ENCODE measurements around the gene HMCN2.
"Not testable (repeated sequence)": the region's sequence is repeated elsewhere in the genome, so short reads cannot be mapped to it uniquely, and the experiment has no call there.

HMCN2 gene

GRCh38 chr9:130266236-130267098 is 907 bp downstream of the HMCN2 start:
- DNase-seq = no peak

- no peak for DNase-seq
Observed at GRCh38 chr9:130267930-130268329, 2.4 kb downstream of the HMCN2 start.

- no peak for DNase-seq
Observed at GRCh38 chr9:130268521-130269211, 3.1 kb downstream of the HMCN2 start.

- DNase-seq = no peak
Observed at GRCh38 chr9:130271473-130271872, 5.9 kb downstream of the HMCN2 start.

- no peak for DNase-seq
Observed at GRCh38 chr9:130275156-130275555, 9.6 kb downstream of the HMCN2 start.

DNA sequence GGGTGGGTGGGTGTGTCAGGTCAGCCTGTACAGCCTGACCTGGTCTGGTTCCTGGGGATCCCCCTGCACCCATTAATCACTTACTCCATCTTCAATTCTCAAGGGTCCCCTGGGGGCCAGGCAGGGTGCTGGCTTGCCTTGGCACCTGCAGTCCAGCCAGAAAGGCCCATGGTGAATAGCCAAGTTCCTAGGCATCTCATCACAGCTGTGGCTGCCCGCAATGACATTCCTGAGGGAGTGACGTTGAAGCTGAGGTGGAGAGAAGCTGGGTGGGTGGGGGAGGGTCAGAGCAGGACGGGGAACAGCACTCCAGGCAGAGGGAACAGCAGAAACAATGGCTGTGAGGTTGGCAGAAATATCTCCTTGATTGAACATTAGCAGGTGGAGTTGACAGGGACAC is 10.6 kb downstream of the HMCN2 start:
- DNase-seq = no peak

DNA sequence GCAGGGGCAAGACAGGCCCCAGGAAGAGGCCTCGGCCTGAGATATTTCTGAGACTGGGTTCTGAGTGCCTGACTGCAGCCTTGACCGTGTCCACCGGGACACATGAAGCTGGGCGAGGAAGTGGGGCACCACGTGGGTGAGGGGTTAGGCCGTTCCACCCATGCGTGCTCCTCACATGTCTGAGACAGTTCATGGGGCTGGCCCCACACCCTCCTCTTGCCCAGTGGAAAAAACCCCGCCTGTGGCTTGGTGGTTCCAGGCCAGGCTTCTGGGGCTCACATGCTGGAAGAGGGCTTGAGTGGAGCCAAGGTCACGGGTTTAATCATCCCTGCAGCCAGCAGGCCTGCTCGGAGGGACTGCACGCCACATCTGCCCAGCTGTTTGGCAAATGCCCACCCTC is 11.4 kb downstream of the HMCN2 start:
- DNase-seq = no peak

- DNase-seq = not testable (repeated sequence)
Observed at GRCh38 chr9:130277525-130277924, 12.0 kb downstream of the HMCN2 start.

DNA sequence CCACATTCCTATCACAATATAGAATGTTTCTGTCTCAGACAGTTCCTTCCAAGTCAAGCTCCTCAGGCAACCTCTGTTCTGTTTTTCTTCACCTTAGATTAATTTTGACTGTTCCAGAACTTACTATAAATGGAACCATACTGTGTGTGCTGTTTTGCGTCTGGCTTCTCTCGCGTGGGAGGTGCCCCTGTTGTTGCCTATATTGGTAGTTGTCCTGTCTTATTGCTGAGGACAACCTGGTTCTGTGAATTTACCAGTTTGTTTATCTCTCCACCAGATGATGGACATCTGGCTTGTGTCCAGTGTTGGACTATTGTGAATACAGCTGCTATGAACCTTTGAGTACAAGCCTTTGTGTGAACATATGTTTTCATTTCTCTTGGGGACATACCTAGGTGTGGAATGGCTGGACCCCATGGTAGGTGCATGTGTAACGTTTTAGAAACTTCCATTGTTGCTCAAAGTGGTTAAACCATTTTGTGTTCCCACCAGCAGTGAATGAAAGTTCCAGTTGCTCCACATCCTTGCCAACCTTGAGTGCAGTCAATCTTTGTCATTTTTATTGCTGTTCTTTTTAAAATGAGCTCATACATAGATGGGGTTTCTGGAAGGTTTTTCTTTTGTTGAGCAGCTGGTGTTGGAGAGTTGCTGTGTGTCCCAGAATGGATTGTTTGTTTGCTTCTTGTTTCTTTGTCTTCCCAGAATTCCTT is 18.1 kb downstream of the HMCN2 start:
- DNase-seq = no peak

DNA sequence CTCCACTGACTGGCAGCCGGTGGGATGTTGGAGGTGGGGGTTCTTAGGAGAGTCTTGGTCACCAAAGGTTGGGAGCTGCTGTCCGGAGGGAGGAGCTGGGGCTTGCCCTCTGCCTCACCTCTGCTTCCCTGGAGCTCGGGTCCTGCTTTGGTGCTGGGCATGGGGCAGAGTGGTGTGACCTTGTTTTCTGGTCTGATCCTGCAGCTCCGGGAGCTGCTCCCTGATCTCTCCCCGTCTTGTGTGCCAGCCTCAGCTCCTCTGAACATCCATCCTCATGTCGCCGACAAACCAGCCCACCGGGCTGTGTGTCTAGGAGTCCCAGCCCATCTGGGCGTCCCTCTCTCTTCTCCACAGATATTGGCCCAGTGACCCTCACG is 18.7 kb downstream of the HMCN2 start:
- DNase-seq = no peak

DNA sequence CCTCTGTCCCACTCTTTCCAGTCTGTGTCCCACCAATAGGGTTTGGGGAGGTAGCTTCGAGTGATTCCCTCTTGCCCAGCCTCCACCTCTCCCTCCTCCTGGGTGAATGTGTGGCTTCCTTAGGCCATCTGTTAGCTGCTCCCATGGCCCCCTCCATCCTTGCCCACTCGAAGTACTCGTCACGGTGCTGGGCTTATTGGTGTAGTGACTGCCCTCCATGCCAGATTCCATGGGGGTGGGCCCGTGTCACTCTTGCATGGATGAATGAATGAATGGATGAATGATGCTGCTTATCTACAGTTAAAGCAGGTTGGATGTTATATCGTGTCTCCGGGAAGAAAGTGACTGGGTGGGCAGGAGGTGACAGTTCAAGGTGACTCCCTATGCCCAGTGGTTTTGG is 19.1 kb downstream of the HMCN2 start:
- no peak for DNase-seq

DNA sequence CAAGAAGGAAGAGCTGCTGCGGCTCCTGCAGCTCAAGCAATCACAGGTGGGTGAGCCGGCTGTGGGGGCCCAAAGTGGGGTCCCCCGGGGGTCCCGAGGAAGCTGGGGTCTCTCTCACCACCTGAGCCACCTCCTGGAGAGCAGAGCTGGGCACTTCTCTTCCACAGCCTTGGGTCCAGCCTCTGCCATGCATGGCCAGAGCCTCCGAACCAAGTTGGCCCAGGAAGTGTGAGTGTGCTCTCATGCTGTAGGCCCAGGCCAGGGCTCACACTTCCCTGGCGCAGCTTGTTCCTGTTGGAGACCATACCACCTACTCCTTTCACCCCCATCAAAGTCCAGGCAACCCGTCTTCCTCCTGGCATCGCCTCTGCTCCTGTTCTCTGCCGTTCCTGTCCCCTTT is 19.7 kb downstream of the HMCN2 start:
- DNase-seq = no peak

GRCh38 chr9:130286072-130286770 is 20.7 kb downstream of the HMCN2 start:
- DNase-seq = no peak

GRCh38 chr9:130286781-130287428 is 21.3 kb downstream of the HMCN2 start:
- no peak for DNase-seq

DNA sequence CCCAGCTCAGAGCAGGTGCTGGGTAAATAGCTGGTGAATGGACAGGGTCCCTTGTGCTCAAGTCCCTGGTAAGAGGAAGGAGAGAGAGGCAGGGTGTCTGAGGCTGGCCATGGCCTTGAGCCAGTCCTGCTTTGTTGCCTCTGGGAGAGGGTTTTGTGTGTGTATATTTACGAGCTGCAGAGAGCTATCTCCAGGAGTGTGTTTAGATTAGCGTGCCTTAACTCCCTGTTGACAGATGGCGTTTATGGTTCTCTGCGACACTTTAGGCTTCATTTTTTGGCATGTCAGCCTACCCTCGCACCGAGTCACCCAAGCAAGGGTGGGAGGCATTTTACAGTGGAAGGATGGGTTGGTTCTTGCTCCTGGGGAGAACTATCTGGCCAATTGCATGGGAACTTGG is 22.2 kb downstream of the HMCN2 start:
- no peak for DNase-seq

GRCh38 chr9:130288393-130288792 is 22.8 kb downstream of the HMCN2 start:
- no peak for DNase-seq

- DNase-seq = no peak
Observed at GRCh38 chr9:130288926-130289690, 23.5 kb downstream of the HMCN2 start.

DNA sequence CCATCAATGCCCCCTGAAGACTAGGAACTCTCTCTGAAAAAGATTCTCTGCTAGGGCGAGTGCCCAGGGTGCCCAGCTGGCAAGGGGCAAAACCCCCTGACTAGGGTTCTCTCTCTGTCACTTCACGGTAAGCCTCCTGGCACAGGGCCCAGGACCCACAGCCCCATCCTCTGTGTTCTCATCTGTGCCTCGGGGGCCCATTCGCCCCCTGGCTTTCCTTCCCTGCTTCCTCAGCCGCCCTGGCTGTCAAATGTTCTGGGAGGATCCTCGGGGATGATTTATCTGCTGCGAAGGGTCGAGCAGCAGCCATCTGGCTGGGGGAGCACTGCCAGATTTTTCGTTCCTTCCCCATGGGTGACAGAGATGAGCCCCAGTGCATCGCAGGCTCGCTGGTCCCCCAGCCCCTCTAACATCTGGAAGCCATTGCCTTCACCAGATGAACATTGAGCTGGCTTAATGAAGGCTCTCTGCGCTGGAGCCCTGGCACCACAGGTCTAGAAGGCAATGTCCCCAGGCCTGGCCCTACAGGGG is 24.2 kb downstream of the HMCN2 start:
- DNase-seq = no peak

DNA sequence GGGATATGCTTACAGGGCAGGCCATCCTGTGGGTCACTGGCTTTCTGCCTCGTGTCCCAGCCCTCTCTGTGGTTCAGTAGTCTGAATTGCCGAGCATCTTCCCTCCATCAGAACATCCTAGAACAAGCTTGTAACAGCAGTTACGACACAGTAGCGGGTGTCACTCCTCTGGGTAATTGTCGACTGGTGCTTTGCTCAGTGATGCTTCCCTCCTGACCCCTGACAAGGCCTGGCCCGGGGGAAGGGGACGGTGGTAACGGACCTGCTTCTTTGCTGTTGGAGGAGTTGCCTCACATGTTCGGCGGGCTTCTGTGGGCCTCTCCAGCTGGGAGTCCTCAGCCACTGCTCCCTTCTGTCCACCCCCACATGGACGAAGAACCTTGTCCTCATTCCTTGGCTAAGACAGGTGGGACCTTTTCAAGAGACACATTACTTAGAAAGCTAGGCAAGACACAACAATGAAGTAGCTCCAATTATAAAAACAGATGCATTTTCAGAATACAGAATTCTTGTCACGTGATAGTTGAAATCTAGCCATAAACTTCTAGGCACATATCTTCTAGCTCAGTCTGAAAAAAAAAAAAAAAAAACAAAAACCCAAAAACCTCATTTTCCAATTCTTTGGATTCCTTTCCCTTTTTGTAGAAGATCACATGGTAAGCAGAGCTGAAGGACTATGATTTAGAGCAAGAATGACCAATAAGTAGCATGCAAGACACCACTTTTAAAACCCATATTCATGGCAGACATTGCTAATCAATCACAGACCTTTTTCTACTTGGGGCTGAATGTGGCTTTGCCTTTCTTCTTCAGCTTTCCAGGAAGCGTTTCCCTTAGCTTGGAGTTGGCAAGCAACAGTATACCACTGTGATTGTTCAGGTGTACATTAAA is 25.0 kb downstream of the HMCN2 start:
- no peak for DNase-seq

GRCh38 chr9:130291474-130291873 is 25.9 kb downstream of the HMCN2 start:
- DNase-seq = no peak

GRCh38 chr9:130292106-130292505 is 26.5 kb downstream of the HMCN2 start:
- no peak for DNase-seq
